OCI-LY7 (cell line): ENCODE data around the gene RALGAPA2.

Source experiments
- CTCF ChIP-seq: fragments of 200-600 bp; sonication (generic); conservative IDR thresholded peaks from 2 replicates; pipeline ENCODE4 v1.5.1; 2014; ENCODE audit warnings: mild to moderate bottlenecking, antibody characterized with exemption, low read length, moderate library complexity, mixed read lengths
- EZH2phosphoT487 ChIP-seq: fragments of 200-600 bp; sonication (generic); IDR thresholded peaks from 2 replicates; pipeline ENCODE4 v1.6.1; 2018; ENCODE audit warnings: low read depth, borderline replicate concordance, mild to moderate bottlenecking, mixed run types, antibody characterized with exemption, low read length, moderate library complexity, mixed read lengths

- no peak for TF ChIP-seq CTCF
- no peak for TF ChIP-seq EZH2phosphoT487
Observed at GRCh38 chr20:20439602-20440190, 272.7 kb downstream of the RALGAPA2 start.
